ENCODE results near the gene SFXN5. TPM values are rescaled to one million over a fixed set of nuclear protein-coding genes. Genes with fewer than 3 reads are reported as not detected.

SFXN5 gene
- total RNA-seq, 1 donor from 2014 or later: 14.9 TPM

DNA sequence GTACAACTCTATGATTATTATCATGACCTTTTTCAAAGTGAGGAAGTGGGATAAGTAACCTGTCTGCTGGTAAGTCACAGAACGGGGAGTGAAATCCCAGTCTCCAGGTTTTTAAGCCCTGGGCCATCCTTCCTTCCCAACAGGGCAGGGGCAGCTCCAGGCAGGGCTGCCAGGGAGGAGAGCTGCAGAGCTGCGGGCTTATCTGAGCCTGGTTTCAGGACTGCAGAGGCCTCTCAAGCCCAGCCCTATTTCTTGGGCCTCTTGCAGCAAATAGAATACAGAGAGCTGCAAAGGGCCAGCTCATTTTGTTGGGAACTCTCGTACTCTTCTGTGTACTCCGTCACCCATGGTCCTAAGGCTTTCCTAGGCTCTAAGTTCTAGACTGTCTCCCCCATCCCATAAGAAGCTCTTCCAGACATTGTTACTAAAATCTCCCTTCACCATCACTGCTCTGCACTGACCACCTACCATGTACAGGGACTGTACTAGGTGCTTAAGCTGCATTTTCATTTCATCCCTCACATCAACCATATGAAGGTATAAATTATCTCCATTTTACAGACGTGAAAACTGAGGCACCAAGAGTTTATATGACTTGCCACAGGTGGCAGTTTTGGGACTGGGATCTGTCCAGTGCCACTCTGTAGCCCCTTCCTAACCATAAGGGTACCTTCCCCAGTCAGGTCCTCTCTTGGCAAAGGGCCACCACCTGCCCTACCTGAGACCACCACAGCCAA is 38.1 kb upstream of the SFXN5 start:
- FAIRE-seq (no peak), DNase-seq (ENCODE audit: low read depth) (no peak)
- no peak overlapping the region for H3K27ac ChIP-seq (ENCODE audit: low read depth, low read length)
- Mint-ChIP-seq H3K27ac (ENCODE audit: unreplicated experiment) (peak overlapping the region; percentile 92), H3K4me3 (ENCODE audit: unreplicated experiment) (peak overlapping the region; percentile 96), H3K9me3 (ENCODE audit: unreplicated experiment) (no peaks in the 10 kb centered on the region), H3K36me3 (ENCODE audit: low read depth, unreplicated experiment) (peaks cover 24% of the 10 kb centered on the region), H3K27me3 (ENCODE audit: low read depth, unreplicated experiment) (no peaks in the 10 kb centered on the region), H3K4me1 (ENCODE audit: low read depth, unreplicated experiment) (peaks cover 25% of the 10 kb centered on the region)
- TF ChIP-seq, protein P1, sequence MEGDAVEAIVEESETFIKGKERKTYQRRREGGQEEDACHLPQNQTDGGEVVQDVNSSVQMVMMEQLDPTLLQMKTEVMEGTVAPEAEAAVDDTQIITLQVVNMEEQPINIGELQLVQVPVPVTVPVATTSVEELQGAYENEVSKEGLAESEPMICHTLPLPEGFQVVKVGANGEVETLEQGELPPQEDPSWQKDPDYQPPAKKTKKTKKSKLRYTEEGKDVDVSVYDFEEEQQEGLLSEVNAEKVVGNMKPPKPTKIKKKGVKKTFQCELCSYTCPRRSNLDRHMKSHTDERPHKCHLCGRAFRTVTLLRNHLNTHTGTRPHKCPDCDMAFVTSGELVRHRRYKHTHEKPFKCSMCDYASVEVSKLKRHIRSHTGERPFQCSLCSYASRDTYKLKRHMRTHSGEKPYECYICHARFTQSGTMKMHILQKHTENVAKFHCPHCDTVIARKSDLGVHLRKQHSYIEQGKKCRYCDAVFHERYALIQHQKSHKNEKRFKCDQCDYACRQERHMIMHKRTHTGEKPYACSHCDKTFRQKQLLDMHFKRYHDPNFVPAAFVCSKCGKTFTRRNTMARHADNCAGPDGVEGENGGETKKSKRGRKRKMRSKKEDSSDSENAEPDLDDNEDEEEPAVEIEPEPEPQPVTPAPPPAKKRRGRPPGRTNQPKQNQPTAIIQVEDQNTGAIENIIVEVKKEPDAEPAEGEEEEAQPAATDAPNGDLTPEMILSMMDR (IDR thresholded peaks at IDR 0.05; ENCODE audit: insufficient read depth, low read depth, low read length): no peak
- no peak for TF ChIP-seq EZH2 (IDR thresholded peaks at IDR 0.05; ENCODE audit: insufficient read depth, low read length)
- peaks cover 75% of the 10 kb centered on the region for H4K20me1 ChIP-seq (ENCODE audit: insufficient read depth, low read length)
- peaks cover 80% of the 10 kb centered on the region for H3K79me2 ChIP-seq (ENCODE audit: insufficient read depth, low read length)
- H3K9ac ChIP-seq (ENCODE audit: low read length): no peak overlapping the region
- peak overlapping the region; percentile 97 for H3K4me2 ChIP-seq (ENCODE audit: low read length)
- H3K4me3 ChIP-seq (ENCODE audit: insufficient read depth, low read depth, low read length): no peak overlapping the region
- H3K4me1 ChIP-seq (ENCODE audit: insufficient read depth, low read length): peaks cover 31% of the 10 kb centered on the region
- H3K36me3 ChIP-seq (ENCODE audit: insufficient read depth, low read length): no peaks in the 10 kb centered on the region
- no peaks in the 10 kb centered on the region for H3K9me3 ChIP-seq (ENCODE audit: insufficient read depth, low read depth, low read length)
- H3K27me3 ChIP-seq (ENCODE audit: insufficient read depth, low read length): no peaks in the 10 kb centered on the region
- H2AFZ ChIP-seq (ENCODE audit: low read depth, low read length): no peak overlapping the region

DNA sequence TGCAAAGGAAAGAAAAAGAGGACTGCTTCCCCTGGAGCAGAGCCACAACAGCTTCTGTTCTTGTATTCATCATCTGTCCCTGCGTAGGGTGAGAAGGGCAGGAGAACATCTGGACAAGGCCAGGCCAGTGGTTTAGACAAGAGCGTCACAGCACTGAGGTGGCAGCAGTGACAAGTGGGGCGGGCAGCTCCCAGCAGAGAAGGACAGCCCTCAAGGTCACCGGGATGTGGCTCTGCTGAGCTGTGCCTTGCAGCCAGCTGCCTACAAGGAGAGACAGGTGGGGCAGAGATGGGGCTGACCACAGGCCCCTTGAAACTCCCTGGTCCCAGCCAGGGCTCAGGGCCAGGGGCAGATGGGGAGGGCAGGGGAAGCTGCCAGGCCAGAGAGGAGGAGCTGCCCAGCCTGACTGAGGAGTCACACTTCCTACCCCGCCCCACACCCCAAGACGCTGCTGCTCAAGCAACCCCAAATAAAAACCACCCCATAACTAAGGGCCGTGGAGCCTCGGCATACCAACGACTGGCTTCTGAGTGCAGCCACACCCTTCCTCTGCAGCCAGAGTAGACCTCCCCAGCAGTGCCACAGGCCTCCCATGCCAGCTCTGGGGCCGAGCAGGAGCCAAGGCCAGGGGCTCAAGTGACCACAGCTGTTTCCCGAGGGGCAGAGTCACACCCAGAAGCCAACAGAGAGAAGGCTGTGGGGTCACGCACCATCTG is 35.9 kb upstream of the SFXN5 start:
- Histone ChIP-seq H3K4me2 (ENCODE audit: low read length) (peak overlapping the region; percentile 22), H3K4me3 (ENCODE audit: insufficient read depth, low read depth, low read length) (no peak overlapping the region), H3K27me3 (ENCODE audit: insufficient read depth, low read length) (no peaks in the 10 kb centered on the region), H3K27ac (ENCODE audit: low read depth, low read length) (no peak overlapping the region), H3K36me3 (ENCODE audit: insufficient read depth, low read length) (no peaks in the 10 kb centered on the region), H3K9me3 (ENCODE audit: insufficient read depth, low read depth, low read length) (no peaks in the 10 kb centered on the region), H2AFZ (ENCODE audit: low read depth, low read length) (no peak overlapping the region), H3K4me1 (ENCODE audit: insufficient read depth, low read length) (peaks cover 38% of the 10 kb centered on the region), H3K9ac (ENCODE audit: low read length) (no peak overlapping the region), H3K79me2 (ENCODE audit: insufficient read depth, low read length) (peaks cover 97% of the 10 kb centered on the region), H4K20me1 (ENCODE audit: insufficient read depth, low read length) (peaks cover 96% of the 10 kb centered on the region)
- Mint-ChIP-seq H3K4me1 (ENCODE audit: low read depth, unreplicated experiment) (peaks cover 34% of the 10 kb centered on the region), H3K9me3 (ENCODE audit: unreplicated experiment) (no peaks in the 10 kb centered on the region), H3K36me3 (ENCODE audit: low read depth, unreplicated experiment) (peaks cover 28% of the 10 kb centered on the region), H3K4me3 (ENCODE audit: unreplicated experiment) (no peak overlapping the region), H3K27ac (ENCODE audit: unreplicated experiment) (peak overlapping the region; percentile 42), H3K27me3 (ENCODE audit: low read depth, unreplicated experiment) (no peaks in the 10 kb centered on the region)
- FAIRE-seq (no peak), DNase-seq (ENCODE audit: low read depth) (no peak)
- TF ChIP-seq EZH2 (IDR thresholded peaks at IDR 0.05; ENCODE audit: insufficient read depth, low read length): no peak
- TF ChIP-seq, protein P1 (IDR thresholded peaks at IDR 0.05; ENCODE audit: insufficient read depth, low read depth, low read length): no peak
